ENCODE data around the gene WBP11. TPM values are rescaled to one million over a fixed set of nuclear protein-coding genes. Genes with fewer than 3 reads are reported as not detected.

The WBP11 gene
- total RNA-seq, 1 experiment from 2014 or later, result 108 TPM

- no peak overlapping the region for H2AK5ac ChIP-seq (ENCODE audit: insufficient read length, low read length)
- TF ChIP-seq CTCF (conservative IDR thresholded peaks at IDR 0.05), result no peak
- no peak overlapping the region for H4K5ac ChIP-seq (ENCODE audit: insufficient read length, low read depth, low read length)
- peaks cover 3 to 8% of the 10 kb centered on the region in 2 experiments for H3K4me1 Mint-ChIP-seq
- H3K27me3 Mint-ChIP-seq (ENCODE audit: low read depth), result no peaks in the 10 kb centered on the region
- no peaks in the 10 kb centered on the region for H4K20me1 ChIP-seq (ENCODE audit: control insufficient read depth, insufficient read depth, insufficient read length)
- H2BK120ac ChIP-seq (ENCODE audit: low read depth, low read length, poor library complexity, severe bottlenecking), result no peak overlapping the region
- peaks cover 2% of the 10 kb centered on the region; the same call in 1 of the 2 replicates for H3K4me1 ChIP-seq (ENCODE audit: insufficient read depth, low read length)
- H3K79me1 ChIP-seq (ENCODE audit: insufficient read depth, low read depth, low read length, poor library complexity, severe bottlenecking), result no peaks in the 10 kb centered on the region
- no peak overlapping the region for H3K4me3 Mint-ChIP-seq
- no peaks in the 10 kb centered on the region for H3K27me3 ChIP-seq (ENCODE audit: insufficient read depth, low read length)
- no peak overlapping the region for H3K14ac ChIP-seq (ENCODE audit: insufficient read depth, low read length)
- H3T11ph ChIP-seq (ENCODE audit: low read length), result no peak overlapping the region
- H3K9me3 Mint-ChIP-seq, result no peaks in the 10 kb centered on the region
- no peak overlapping the region for H2BK5ac ChIP-seq (ENCODE audit: insufficient read length, low read length)
- H3K4ac ChIP-seq (ENCODE audit: low read depth, low read length), result no peak overlapping the region
- H2BK20ac ChIP-seq (ENCODE audit: low read depth, low read length, poor library complexity, severe bottlenecking), result no peak overlapping the region
- H3K27ac Mint-ChIP-seq, result no peak overlapping the region
- no peak overlapping the region for H4K91ac ChIP-seq (ENCODE audit: insufficient read length, low read depth, low read length)
- no peak overlapping the region for H3K27ac ChIP-seq (ENCODE audit: insufficient read length, low read depth, low read length)
- H3K23me2 ChIP-seq (ENCODE audit: insufficient read length, low read depth, low read length, poor library complexity, severe bottlenecking), result no peaks in the 10 kb centered on the region
- no peak overlapping the region for H3K23ac ChIP-seq (ENCODE audit: insufficient read length, low read depth, low read length)
- H3K56ac ChIP-seq (ENCODE audit: insufficient read length, low read depth, low read length), result no peak overlapping the region
- 100% methylated on average over 3 of the region's 5 CpGs for WGBS (ENCODE audit: extremely low coverage, insufficient read length, low lambda C conversion rate)
- H3K9me3 ChIP-seq (ENCODE audit: control insufficient read depth, low read depth, low read length), result no peaks in the 10 kb centered on the region
- H2BK15ac ChIP-seq (ENCODE audit: low read depth, low read length), result no peak overlapping the region
- H3K79me2 ChIP-seq (ENCODE audit: insufficient read depth, low read length), result no peaks in the 10 kb centered on the region; the same call in 1 of the 2 replicates
- no peak overlapping the region for H3K9ac ChIP-seq (ENCODE audit: extremely low read depth, insufficient read length, low read length)
- no peak overlapping the region for H4K8ac ChIP-seq (replicated peaks; ENCODE audit: insufficient read length, low read depth, low read length)
- no peak overlapping the region for H2BK12ac ChIP-seq (ENCODE audit: insufficient read length, low read depth, low read length)
- no peak for DNase-seq
- no peaks in the 10 kb centered on the region for H3K36me3 Mint-ChIP-seq (ENCODE audit: insufficient read depth in 1 of 3, low read depth in 3 of 3)
- no peak overlapping the region for H2AFZ ChIP-seq (ENCODE audit: low read length)
- H3K4me2 ChIP-seq (ENCODE audit: insufficient read depth, insufficient read length, low read length), result no peak overlapping the region
- no peak overlapping the region for H3K18ac ChIP-seq (ENCODE audit: insufficient read length, low read depth, low read length)
Observed at GRCh38 chr12:14826491-14826890, 23.2 kb upstream of the WBP11 start.

Data from H9 (cell line).